Adipose tissue (tissue), 3 donors: ENCODE results near the gene SOX5. TPM values are rescaled to one million over a fixed set of nuclear protein-coding genes. Genes with fewer than 3 reads are reported as not detected.

ENCODE experiments used
- H3K27ac ChIP-seq: one replicate; pipeline ENCODE4 v1.5.1; 2013; ENCODE audit warnings: low read depth, low read length
- WGBS, 3 donors: extraction: QIAGEN DNeasy Blood & Tissue Kit; methylation state at CpG; one replicate each; pipeline ENCODE4 v1.1.7; 2013; 5-methylcytosine and 5-hydroxymethylcytosine counted together
- polyA plus RNA-seq, 3 donors: library from polyadenylated mRNA; stranded (reverse); fragments of 200-250 nt; gene quantifications; one replicate each; pipeline ENCODE4 v1.2.3, GENCODE V29; 2013
- donor health status: healthy with polysubstance abuse.
- donor health status: Bipolar disorder and iron deficiency.
- donor health status: healthy.

The SOX5 gene
- polyA plus RNA-seq, 3 donors, result 0.76 to 7.2 (median 6.6) TPM

DNA sequence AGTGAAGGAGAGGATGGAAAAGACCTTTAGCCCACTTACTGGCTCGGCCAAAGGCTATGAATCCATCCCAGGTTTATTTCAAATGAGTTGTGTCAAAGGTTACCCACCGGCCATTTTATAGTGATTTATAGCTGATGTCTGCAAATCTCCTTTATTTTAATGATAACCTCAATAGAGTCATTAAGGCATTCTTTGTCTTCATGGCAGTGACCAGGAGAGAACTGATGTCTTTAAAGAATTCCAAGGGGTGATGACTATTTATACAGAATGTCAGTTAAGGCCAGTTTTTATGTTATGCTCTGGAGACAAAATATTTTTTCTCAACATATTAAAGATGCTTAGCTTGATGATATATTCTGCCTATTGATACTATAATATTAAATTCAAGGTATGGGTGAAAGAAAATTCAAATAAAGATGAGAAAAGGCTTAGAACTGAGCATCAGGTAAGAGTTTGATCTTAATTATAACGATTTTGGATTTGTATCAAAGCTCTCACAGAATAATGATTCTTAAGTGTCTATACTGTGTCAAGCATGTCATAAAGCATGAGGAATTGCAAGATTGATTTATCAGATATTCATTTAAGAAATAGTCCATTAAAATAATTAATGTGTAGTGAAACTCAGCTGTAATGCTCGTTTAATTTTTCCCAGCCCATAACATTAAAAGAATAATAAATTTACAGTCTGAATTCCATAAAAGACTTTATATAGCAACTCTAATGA is 361.5 kb downstream of the SOX5 start:
- 56 to 69% (median 61%) methylated on average over 4 of the region's 4 CpGs for WGBS, 3 donors

DNA sequence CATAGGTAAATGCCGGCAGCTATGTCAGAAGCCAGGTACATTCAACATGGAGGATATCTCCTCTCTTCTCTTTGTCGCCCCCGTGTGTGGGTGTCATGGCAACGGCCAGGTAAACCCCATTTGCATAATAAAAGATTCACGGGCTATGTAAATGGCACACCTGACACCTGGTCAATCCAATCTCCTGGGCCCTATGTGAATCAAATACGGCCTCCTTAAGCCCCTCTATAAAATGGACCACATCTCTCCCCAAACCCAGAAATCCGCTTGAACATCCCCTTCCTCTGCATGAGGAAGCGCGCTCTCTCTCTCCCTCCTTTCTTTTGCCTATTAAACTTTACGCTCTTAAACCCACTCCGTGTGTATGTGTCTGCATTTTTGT is 363.7 kb downstream of the SOX5 start:
- WGBS, 3 donors, result 68 to 86% (median 83%) methylated on average over 11 of the region's 11 CpGs

More for the DNA sequence above, 361.5 kb downstream of the SOX5 start:
- H3K27ac ChIP-seq, result no peak overlapping the region

DNA sequence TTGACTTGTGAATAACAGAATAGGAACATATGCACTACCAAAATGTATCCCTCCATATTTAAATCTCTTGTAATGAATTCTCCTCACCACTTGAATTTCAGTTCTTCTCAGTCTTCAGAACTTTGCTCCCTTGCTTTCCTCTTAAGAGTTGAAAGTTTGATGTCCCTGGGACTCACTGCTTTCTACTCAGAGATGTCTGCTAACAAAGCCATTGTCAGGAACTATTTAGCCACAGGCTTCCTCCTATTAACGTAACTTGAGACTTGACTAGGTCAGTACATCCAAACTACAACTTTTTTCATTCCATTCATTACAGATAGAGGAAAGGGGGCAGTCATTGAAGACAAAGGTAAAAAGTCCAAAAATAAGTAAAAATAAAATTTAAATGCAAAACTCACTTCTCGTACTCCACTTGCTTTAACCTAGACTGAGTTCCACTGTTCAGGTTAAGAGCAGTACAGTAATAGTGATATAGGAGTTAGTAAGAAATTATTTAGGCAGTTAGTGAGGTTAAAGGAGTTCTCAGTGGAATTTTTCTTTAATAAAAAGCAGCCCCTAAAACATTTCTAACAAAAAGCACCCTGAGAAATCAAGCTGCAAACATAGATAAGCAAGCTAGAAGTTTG is 364.2 kb downstream of the SOX5 start:
- no peak overlapping the region for H3K27ac ChIP-seq
- WGBS, 3 donors, result 86 to 89% (median 87%) methylated on average over 2 of the region's 2 CpGs

More for the DNA sequence above, 363.7 kb downstream of the SOX5 start:
- H3K27ac ChIP-seq, result no peak overlapping the region

DNA sequence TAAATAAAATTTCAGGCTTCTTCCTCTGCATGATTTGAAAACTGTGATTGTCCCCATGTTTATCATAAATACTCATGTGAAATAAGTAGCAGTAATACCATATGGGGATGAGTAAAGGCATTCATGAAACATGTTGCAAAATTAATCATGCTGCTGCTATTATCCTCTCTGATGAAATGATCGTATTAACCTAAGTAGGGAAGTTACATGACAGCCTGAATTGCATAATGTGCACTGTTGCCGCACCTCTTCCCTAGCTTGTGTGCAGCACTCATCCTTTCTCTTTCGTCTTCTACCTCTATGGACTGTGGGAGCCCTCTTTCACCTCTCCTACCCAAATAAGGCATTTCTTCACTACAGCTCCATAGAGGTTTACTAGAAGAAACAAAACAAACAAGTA is 367.6 kb downstream of the SOX5 start:
- no peak overlapping the region for H3K27ac ChIP-seq
- WGBS, 3 donors, result 66 to 83% (median 75%) methylated on average over 3 of the region's 3 CpGs

DNA sequence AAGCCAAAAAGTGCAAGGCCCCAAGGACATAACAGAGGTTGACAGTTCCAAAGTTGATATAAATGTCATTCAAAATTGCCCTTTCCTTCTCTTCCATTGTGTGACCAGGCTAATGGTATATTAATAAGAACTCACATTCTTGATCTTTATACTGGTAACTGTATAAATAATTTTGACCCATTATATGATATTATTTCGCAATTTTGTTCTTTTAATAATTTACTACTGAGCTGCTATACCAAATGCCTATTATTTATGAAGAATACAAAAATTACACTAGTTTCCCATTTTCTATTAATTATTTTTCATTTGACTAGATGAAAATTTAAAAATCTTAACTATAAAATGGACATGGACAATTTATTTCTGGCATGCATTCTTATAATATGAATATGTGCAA is 370.2 kb downstream of the SOX5 start:
- 85 to 93% (median 87%) methylated on average over 1 of the region's 1 CpG for WGBS, 3 donors
- H3K27ac ChIP-seq, result no peak overlapping the region

DNA sequence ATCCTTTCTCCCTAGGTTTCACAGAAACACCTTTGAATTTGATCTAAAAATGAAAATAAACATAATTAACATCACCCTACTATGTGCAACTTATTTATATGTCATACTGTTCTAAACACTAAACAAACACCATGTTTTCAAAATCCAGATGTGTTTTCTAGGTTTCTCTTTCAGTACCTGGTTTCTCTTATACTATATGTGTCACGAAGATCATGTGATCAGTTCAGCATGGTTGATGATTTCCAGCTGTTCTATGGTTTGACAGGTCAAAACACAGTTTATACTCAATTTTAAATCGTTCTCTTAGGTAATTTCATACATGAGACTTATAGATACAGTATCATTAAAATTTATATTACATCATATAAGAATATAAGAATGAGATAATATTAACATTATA is 373.1 kb downstream of the SOX5 start:
- 60 to 68% (median 65%) methylated on average over 2 of the region's 2 CpGs for WGBS, 3 donors
- H3K27ac ChIP-seq, result no peak overlapping the region

DNA sequence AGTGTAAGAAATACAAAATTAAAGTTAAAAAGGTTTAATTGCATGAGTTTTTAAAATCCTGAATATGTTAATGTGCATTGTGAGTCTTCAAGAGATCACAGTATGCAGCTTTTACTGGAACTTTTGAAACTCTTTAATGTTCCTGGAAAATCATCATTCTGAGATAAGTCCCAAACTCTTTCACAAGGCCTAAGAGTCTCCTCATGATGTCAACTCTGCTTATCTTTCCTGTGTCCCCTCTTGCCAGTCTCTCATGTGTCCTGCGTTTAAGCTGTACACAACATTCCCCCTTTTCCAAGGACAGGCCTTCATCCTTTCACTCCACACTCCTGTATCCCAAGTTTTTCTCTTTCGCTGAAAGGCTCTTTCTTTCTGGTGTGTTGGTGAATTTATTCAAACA is 380.1 kb downstream of the SOX5 start:
- 92 to 97% (median 92%) methylated on average over 2 of the region's 2 CpGs for WGBS, 3 donors
- H3K27ac ChIP-seq, result no peak overlapping the region

DNA sequence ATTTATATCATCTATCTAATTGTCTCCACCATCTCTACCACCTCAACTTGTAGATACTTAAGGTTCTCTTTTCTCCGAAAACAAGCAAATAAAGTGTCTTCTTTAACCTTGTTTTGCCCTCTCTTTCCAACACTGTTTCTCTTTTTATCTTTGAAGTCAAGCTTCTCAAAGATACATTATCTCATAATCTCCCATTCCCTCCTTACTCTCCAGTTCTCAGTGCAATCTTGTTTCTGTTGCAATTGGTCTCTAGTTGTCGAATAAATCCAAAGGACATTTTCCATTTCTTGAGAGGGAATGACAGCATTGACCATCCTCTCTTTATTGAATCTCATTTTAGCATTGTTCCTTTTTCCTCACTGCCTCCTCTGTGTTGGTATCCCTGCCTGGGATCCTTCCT is 383.3 kb downstream of the SOX5 start:
- no peak overlapping the region for H3K27ac ChIP-seq
- WGBS, 3 donors, result 43 to 46% (median 44%) methylated on average over 2 of the region's 2 CpGs

DNA sequence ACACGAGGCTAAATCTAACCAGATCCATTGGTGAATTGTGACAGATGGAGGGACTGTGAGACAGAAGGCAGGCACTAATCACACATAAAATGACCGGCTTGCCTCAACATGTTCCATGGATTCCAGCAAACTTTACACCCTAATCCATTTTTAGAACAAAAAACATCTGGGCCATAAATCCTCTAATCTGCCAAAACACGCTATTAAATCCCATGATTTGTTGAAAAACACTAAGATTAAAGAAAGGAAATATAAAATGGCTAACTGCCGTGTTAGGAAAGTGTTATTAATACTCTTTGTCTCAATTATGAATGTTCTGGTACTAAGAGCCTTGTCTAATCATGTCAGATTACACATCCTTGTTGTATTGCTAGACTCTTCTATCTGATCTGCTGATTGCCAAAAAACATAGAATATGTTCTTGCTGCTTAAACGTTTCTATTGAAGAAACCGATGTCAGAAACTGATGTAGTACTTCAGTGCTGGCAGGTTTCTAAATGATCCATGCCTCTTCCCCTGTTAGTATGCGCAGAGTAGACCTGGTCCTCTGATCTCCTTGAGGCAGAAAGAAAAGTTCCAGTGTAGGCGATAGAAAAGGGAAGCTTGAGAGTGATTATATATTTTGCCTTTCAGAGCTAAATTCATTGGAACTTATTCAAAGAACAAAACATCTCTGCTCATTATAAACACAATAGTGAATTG is 384.9 kb downstream of the SOX5 start:
- H3K27ac ChIP-seq, result no peak overlapping the region
- WGBS, 3 donors, result 64 to 73% (median 65%) methylated on average over 8 of the region's 8 CpGs

DNA sequence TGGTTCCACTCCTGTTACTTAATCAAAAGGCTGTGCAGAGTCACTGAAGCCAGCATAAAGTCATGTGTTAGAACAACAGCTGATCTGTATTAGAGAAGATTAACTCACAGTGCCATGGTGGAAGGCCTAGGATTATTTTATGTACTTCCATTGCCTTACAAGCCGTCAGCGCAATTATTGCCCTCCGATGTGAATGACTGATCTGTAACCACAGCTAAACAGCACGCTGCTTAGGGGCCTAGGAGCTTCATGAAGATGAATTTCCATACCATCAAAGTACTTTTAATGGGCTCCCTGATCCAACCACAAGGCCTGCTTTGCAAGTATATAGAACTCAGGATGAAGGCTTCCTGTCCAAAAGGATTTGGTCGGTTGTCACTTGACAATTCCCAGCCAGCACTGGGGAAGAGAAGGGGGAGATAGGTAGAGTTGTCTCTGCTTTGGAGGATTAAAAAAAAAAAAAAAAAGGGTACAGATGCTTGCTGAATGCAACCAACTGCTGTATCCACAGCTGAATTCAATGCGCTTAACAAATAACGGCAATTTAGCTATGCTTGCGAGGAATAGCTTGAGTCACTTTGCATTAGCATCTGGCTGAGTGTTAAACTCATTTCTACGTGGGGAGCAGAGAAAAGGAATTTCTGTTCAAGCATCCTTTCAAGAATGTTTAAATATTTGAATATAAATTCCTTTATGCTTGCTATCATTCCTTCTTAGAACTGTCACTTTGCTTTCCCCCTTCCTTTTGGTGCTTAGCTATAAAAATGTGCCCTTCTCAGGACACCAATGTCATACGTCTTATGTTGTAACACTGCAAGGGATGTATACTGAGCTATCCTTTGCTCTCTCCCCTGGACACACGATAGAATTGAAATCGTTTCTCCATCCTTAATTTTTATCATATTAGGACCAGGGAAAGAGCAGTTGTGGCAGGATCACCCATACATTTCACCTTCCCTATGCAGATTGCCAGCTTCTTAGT is 387.8 kb downstream of the SOX5 start:
- no peak overlapping the region for H3K27ac ChIP-seq
- WGBS, 3 donors, result 85 to 90% (median 88%) methylated on average over 12 of the region's 12 CpGs

DNA sequence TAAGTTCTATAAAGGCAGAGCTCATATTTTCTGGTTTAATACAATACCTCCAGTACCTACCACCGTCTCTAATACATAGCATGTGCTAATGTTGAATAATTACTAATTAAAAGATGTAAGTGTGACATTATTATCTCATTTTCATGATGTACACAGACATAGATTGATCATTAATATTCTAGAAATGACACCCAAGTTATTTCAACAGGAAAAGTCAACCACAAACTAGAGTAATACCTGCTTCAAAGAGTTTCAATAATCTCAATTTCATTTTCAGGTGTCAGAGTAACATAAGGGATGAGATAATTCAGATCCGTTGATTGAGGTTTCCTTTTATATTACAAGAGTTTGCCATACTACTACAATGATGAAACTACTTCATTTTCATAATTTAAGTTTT is 388.9 kb downstream of the SOX5 start:
- 74 to 86% (median 86%) methylated on average over 2 of the region's 2 CpGs for WGBS, 3 donors
- no peak overlapping the region for H3K27ac ChIP-seq

DNA sequence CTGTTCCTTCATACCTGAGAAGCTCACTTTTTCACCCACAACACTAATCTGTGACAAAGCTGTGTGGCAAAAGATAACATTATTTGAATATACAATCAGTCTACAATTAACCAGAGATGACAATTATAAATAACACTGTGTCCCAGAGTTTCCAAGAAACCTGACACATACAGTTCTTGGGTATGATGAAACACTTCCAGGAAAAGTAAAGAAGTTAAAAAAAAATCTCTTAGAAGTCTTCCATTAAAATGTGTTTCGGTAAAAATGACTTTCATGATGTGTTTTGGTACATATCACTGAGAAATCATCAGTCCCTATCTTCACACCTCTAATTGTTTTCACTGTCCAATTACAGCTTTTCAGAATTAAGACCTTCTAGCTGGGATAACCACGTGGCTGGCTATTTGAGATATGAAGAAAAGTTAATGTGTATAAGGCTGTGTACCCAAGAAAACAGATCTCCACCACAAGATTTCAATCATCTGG is 390.2 kb downstream of the SOX5 start:
- WGBS, 3 donors, result 35 to 65% (median 57%) methylated on average over 2 of the region's 2 CpGs
- H3K27ac ChIP-seq, result no peak overlapping the region

DNA sequence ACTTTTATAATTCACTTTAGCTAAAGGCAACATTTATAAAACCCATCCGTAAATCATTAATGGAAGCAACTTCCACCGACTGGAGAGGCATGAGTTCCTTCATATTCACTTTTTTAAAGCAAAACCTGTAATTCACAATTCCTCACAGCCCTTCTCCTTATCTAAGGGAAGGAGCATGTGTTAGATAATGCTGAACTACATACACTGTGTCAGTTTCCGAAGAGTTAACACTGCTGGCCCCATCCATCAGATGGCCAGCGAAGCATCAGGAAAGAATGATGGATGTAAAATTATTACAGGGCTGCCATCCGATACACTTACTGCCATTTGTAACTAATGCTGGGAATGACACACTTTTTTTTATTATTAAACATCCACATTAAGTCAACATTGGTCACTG is 392.8 kb downstream of the SOX5 start:
- no peak overlapping the region for H3K27ac ChIP-seq
- 67 to 80% (median 77%) methylated on average over 5 of the region's 5 CpGs for WGBS, 3 donors

DNA sequence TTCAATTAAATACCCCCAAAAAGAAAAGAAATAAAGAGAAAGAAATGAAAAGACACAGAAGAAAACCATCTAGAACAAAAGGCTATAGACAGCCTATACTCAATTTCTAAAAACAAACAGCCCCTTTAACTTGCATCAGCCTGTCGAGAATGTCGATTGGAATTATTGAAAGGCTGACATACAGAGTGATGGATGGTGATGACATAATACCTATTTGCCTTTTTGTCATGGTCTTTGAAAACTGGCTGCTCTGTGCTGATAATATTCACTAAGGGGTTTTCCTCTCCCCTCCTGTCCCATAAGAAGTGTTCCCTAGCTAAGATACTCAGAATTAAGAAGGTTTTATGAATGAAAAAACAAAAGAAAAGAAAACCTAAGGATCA is 393.7 kb downstream of the SOX5 start:
- no peak overlapping the region for H3K27ac ChIP-seq
- 33 to 76% (median 62%) methylated on average over 2 of the region's 2 CpGs for WGBS, 3 donors

DNA sequence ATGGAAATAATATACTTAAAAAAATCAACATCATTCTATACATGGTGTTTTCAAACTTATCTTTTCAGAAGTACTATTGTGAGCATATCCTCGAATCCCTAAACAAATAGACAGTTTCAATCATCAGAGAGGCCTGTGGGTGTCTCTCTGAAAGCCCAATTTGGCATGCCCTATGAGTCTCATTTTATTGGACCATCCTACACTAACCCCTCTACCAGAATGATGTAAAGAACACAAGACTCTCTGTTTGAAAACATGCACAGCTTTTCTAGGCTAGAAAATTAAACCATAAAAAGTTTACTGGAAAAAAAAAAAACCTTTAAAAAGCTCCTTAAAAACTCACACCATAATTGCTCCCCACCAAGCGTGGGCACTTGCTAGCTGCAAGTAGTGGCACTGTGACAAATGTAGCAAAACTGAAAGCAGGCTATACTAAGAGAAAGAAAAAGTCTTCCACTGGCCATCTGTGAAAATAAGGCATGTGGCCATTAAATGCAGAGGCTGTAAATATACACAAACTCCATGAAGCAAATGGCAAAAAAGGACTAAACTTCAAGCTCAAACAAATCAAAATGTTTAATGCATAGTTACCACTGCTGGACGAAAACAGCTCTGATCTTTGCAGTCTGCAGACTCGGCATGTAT is 394.2 kb downstream of the SOX5 start:
- 73 to 87% (median 80%) methylated on average over 4 of the region's 4 CpGs for WGBS, 3 donors
- no peak overlapping the region for H3K27ac ChIP-seq

DNA sequence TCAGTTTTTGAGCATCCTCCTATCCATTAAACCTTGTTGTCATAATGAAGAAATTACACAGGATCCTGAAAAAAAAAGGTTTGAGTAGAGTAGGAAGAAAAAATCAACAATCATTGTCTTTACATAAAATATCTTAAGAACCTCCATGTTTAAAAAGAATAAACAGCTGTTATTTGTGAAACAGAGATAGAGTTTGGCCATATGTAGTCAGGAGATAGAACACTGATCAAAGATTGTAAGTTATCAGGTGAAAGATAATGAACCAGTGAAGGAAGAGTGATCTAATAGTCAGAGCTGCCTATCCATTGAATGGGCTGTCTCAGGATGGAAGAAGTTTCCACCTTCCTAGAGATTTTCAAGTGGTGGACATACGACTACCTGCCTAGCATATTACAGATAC is 397.1 kb downstream of the SOX5 start:
- H3K27ac ChIP-seq, result no peak overlapping the region
- 75 to 88% (median 86%) methylated on average over 1 of the region's 1 CpG for WGBS, 3 donors

DNA sequence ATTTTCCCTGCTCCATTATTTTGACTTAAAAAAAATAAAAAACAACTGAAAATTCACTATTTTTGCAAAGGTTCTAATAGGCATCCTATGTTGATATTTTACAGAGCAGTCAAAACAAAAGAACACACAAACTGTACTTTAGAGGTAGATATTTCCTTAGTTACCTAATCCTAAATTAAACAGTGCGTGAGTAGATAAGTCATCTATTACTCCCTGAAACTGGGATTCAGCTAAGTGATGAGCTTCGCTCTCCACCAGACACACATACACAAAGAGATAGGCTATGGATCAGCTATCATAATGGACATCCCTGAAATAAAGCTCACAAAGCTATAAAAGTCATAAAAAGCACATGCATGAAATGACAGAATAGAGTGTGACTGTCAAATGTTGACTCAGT is 398.7 kb downstream of the SOX5 start:
- WGBS, 3 donors, result 84 to 96% (median 94%) methylated on average over 2 of the region's 2 CpGs
- H3K27ac ChIP-seq, result no peak overlapping the region

DNA sequence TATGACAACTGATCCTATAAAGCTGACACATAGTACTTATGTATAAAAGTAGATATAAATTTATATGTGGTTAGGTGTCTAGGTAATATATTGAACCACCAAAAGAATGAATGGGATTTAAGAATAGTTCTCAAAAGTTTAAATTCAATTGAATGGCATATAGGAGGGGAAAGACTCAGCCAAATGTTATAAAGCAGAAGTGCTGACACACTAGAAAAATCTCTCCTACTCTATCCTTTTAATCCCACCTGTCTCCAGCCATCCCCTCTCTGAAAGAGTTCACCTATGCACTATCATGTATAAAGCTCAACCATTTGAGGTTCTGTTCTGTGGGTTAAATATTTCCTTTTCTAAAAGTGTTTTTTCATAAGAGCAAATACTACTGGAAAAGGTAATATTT is 400.7 kb downstream of the SOX5 start:
- no peak overlapping the region for H3K27ac ChIP-seq
